Activated effector memory CD4-positive, alpha-beta T cell treated with anti-CD3 and anti-CD28 coated beads, Interleukin-2, amount 50 U/mL, for 16 hours (primary cell): ENCODE measurements around the gene ASAP2.
"Not testable (repeated sequence)": the region's sequence is repeated elsewhere in the genome, so short reads cannot be mapped to it uniquely, and the experiment has no call there.

ENCODE experiments used
- DNase-seq: peaks from one replicate; pipeline ENCODE4 v3.0.0-alpha.2; 2020

Gene ASAP2

DNA sequence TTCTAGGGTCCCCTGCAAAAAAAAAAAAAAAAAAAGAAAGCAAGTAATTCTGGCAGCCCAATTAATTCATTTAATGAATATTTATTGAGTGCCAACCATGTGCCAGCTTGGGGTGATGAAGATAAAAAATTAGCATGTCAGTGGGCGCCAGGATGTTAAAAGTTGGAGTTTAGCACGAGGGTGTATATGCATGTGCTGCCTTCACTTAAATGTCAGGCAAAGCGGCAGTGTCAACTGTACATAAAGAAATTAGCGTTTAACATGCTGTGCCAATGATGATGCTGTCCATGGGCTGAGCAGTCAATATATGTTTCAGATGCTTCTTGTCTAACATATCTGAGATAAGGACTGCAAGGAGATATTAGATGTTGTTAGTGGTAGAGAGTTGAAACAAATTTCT is 49.5 kb downstream of the ASAP2 start:
- DNase-seq, result no peak

DNA sequence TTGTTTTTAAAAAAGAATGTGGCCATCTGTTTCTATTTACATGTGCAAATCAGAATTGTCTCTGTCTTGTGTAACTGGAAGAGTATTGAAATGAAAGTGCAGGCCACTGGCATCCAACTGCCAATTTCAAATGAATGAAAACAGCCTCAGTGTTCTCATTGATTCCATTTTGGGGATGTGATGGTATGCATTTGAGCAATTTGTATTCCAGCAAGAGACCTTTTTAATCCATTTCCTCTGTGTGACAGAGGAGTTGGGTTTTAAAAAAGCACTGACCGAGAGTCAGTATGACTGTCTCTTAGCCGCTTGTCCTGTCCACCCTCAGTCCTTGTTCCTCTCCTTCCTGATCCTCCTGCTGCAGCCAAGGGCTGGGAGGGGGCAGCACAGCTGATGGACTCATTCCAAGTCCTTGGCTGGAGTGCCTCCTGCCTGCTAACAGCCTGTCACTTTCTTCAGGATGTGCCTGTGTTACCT is 50.0 kb downstream of the ASAP2 start:
- no peak for DNase-seq

DNA sequence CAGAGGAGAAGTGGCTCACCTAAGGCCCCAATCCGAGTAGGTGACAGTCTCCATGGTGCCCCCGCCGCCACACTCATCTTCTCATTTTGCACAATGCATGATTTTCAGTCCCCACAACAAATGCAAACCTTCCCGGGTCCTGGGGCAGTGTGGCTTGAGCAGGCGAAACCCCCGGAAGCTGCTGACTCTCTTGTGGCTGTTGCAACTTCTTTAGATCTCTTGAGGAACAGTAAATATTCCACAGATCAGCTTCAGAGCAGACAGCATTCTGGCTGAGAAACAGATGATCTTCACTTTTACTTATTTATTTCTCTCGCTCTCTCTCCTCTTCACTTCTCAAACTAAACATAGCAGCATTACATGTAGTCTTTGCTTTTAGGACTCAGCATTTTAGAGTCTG is 51.9 kb downstream of the ASAP2 start:
- DNase-seq, result no peak

DNA sequence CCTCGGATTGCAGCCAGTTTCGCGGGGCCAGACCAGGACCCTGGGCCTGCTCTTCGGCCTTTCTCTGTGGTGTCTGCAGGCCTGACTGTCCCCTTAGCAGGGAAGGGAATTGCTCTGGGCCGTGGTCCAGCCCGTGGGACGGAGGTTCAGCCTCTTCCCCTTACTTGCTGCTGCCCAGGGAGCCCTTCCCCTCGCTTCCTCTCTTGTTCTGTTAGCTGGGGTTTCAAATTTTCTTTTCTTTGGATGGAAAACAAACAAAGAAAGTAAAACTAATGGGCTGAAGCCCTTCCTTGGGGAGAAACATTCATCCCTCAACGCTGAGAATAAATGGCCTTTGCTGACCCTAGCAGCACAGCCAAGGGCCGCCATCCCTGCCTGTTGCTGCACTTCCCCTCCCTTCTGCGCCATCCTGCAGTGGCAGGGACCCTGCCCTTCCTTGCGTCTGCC is 52.4 kb downstream of the ASAP2 start:
- DNase-seq, result no peak

DNA sequence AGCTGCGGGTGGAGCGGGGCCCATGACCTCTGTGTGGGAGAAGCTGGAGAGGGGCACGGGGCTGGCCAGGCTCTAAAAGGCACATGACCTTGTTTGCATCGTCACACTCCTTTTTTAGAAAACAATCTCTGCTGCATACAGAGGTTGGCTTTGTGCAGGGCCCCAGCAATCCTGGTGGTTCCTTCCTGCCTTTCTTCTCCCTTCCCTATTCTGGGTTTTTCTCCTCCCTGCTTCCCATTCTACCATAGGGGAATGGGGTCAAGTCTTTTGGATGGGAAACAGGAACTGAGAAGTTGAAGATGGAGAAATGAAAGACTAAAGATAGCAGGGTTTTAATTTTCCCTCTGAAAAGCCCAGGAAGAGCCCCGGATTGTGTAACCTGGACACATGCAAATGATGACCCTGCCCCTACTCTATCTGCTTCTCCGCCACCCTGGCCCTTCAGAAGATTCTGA is 53.9 kb downstream of the ASAP2 start:
- no peak for DNase-seq

DNA sequence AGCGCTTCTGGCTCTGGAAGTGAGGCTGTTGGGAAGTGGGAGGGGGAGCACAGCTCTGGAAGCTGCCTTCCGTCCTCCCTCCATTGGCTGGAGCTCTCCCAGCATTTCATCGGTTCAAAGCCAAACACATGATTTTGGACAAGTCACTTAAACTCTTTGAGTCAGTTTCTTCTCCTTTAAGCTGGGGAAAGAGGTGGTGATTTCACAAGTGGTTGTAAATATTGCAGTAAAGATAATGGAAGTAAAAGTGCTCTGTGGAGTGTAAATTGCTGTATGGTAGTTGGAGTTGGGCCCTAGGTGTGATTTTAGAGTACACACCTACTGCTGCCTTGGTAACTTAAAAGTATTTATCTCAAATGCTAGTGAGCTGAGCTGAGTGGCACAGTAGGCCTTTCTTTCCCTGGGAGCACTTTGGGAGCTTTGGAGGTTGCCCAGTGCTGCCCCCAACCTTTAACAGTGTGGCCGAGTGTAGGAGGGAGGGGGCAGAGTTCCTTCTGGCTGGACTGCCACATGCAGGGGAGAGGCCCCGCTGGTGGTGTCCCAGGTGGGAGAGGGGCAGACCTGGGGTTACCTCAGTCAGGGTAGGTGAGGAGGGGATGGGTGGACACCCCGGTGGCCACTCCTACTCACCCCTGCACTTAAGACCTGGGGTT is 54.7 kb downstream of the ASAP2 start:
- DNase-seq, result no peak

DNA sequence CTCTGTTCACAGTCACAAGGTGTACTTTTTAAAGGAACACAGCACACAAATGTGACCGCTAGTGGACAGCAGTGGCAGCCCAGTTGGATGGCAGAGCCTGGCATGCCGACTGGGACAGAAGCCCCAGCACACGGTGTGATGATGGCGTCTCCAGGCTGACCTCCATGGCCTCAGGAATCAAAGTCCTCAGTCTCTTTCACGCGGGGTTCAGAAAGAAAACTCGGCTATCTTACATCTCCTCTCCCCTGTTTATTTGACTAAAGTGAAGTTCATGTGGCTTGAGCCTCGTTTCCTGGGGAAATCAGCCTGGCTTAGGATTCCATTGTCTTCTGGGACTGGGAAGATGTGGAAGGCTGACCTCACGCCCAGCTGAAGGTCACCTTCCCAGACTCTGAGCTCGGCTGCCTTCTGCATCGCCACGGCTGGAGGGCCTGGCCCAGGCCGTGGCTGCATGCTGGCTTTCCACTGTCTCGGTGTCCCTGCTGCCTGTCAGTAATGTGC is 56.1 kb downstream of the ASAP2 start:
- DNase-seq, result no peak

DNA sequence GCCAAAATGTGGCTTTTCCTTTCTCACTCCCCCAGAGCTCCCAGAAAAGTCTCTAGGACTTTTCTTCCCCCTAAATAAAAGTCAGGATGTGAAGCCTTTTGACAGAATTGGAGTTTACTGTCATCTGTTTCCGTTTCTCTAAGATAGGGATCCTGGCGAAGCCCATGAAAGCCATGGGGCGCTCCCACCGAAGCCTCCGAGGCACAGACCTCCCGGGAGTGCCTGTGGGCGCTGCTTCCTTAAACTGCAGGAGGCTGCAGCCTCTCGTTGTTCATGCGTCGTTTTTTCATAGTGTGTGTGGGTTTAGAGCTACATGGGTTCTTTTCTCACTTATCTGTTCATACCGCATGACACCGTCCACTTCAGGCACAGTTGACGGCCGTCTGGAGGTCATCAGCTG is 56.8 kb downstream of the ASAP2 start:
- DNase-seq, result no peak

DNA sequence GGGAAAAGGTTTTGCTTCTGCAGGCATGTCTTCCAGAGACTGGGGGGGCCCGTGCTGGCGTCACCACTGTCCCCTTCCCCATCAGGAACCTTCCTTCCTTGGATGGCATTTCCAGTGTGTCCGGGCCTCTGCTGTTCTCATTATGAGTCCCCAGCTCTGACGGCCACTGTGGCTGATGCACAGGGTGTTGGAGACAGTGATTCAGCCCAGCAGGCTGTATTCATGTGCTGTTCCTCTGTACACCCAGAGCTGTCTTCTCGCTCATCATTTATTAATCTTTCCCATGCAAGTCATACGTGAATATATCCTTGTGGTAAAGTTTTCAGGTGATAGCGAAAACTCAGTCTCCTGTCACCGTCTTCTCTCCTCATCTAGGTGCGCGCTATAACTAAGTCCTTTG is 57.7 kb downstream of the ASAP2 start:
- no peak for DNase-seq

DNA sequence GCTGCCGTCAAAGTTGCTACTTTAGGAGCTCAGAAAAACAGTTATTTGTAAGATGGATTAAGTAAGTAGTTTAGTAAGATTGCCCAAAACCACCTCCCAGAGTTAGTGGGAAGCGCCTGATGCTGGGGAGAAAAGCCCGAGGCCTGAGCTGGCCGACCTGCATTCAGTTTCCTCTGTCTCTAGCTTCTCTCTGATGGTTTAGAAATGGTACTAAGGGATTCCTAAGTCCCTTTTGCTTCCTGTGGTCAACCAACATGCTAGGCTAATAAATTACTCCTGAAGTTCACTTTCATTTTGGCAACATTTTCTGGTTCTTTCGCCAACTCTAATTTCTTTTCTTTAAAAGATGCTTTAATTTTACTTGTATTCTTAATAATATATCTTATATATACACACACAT is 60.1 kb downstream of the ASAP2 start:
- no peak for DNase-seq

DNA sequence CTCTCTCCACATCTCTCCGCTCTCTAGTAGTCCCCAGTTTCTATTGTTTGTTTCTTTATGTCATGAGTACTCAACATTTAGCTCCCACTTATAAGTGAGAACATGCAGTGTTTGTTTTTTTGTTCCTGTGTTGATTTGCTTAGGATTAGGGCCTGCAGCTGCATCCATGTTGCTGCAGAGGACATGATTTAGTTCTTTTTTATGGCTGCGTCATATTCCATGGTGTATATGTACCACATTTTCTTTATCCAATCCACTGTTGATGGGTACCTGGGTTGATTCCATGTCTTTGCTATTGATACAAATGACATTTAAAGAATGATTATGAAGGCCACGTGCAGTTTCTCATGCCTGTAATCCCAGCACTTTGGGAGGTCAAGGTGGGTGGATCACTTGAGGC is 60.7 kb downstream of the ASAP2 start:
- not testable (repeated sequence) for DNase-seq

DNA sequence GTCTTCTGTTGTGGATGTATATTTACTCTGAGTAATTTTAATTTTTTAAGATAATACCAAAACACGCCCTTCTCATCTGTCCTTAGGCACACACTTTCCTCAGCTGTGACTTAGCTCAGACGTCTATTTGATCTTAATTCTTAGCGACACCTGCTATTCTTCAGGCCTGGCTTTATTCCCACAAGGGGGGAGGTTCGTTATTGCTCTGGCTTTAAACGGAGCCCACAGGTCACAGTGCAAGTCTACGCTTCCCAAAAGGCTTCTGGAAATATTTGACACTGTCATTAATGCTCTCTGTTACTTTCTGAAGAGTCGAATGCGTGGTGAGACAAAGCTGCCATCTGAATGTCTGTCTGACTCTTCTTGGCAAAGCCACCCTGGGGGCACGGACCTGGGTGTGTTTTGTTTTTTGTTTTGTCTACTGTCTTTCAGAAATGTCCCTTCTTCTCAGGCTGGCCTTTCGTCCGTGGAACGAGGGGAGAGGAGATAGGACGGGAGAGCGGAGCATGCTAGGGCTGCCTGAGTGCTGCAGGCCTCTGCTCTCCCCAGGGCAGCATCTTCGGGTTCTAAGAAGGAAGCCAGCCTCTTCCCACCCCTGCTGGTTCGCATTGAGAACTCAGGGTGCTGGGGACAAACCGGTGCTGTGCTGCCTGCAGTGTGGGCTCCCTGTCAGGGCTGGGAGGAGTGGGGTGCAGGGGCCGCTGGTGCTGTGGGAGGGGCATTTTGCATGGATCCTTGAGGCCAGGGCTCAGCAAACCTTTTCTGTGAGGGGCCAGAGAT is 61.9 kb downstream of the ASAP2 start:
- DNase-seq, result no peak

DNA sequence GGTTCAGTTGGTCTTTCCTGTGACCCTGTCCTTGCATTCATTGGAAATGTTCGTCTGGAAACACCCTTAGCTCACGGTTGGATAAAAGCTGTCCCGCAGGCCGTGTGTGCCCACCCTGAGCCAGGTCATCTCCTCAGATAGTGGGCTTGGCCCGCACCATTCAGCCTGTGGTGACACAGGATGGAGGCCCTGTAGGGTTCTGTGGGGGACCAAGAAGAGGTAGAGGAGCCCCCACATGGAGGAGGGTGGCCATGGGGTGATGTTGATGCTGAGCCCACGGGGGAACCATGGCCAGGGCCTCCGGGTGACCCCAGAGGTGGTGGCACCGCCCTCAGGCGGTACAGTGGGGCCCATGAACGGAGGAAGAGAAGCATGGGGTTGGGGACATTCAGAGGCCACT is 62.7 kb downstream of the ASAP2 start:
- DNase-seq, result no peak

DNA sequence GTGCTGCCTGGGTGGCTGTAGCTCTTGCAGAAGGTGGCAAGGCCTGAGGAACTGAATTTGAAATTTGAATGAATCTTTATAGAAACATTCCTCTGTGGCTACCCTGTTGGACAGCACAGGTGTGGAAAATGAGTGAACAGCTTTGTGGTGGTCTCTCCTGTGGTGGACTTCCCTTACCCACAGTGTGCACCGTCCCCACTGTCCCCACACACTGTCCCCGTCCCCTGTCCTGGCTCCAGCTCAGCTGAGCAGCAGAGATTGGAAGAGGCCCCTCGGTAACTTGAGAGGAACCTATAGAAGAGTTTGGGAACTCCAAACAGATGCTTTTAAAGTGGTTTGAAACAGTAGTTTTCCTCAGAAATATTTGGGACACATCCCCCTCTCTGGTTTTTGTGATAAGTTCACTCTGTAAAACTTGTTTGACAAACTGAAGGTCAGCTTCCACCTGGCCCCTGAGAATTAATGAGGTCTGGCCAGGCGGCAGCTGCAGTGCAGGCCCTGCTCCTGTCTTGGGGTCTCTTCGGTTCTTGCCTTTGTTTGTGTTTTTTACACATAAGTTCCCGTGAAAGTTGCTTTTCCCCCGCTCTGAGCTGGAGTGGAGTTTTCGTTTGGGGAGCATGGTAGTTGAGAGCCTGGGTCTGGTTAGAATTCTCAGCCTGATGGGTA is 63.2 kb downstream of the ASAP2 start:
- DNase-seq, result no peak

DNA sequence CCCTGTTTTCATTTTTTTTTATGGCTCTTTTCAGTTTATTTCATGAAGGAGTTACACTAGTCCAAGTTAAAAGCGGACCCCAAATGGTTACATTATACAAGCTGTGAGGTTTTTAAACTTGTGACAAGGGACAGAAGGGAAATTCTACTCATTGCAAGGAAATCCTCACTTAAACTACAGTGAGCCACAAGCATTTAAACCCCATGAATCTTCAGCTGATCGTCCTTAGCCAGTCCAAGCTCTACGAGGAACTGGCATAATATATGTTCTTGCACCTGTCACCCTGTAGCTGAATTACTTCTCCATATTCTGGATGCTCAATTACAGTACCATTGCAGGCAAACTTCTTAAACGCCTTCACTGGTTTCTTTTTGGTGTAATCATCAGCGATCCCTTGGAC is 64.5 kb downstream of the ASAP2 start:
- DNase-seq, result no peak

DNA sequence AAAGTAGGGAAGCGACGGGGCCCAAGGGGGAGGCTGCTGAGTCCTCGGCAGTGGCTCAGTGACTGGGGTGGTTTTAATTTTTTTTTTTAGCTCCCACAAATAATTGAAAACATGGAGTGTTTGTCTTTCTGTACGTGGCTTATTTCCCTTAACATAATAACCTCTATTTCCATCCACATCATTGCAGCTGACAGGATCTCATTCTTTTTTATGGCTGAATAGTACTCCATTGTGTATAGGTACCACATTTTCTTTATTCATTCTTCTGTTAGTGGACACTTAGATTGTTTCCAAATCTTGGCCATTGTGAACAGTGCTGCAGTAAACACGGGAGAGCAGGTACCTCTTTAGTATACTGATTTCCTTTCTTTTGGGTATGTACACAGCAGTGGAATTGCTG is 65.1 kb downstream of the ASAP2 start:
- no peak for DNase-seq

DNA sequence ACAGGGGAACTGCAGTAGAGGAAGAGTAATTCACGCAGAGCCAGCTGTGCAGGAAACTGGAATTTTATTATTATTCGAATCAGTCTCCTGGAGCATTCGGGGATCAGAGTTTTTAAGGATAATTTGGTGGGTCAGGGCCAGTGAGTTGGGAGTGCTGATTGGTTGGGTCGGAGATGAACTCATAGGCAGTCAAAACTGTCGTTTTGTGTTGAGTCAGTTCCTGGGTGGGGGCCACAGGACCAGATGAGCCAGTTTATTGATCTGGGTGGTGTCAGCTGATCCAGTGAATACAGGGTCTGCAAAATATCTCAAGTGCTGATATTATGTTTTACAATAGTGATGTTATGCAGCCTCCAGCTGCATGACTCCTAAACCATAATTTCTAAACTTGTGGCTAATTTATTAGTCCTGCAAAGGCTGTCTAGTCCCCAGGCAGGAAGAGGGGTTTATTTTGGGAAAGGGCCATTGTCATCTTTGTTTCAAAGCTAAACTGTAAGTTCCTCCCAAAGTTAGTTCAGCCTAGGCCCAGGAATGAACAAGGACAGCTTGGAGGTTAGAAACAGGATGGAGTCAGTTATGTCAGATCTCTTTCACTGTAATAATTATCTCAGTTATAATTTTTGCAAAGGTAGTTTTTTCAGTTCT is 67.0 kb downstream of the ASAP2 start:
- no peak for DNase-seq

DNA sequence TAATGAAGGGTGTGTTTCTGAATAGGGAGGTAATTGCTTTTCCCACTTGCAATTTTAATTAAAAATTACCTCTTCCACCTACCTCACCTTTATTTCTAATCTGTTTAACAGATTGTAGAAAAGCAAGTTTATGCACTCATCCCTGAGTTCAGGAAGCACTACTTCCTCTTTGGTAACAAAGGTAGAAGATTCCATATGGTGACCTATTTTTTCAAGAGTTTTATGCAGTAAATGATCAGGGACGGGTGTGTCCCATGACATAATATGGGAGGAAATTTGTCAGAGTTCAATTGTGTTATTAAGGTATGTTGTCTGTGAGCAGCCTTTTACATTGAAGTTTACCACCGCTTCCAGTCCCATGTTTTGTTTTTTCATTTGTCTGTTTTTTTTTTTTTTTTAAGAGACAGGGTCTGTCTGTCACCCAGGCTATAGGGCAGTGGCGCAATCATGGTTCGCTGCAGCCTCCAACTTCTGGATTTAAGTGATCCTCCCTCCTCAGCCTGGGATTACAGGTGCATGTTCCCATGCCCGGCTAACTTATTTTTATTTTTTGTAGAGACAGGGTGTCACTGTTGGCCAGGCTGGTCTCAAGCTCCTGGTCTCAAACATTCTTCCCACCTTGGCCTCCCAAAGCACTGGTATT is 68.2 kb downstream of the ASAP2 start:
- DNase-seq, result no peak

DNA sequence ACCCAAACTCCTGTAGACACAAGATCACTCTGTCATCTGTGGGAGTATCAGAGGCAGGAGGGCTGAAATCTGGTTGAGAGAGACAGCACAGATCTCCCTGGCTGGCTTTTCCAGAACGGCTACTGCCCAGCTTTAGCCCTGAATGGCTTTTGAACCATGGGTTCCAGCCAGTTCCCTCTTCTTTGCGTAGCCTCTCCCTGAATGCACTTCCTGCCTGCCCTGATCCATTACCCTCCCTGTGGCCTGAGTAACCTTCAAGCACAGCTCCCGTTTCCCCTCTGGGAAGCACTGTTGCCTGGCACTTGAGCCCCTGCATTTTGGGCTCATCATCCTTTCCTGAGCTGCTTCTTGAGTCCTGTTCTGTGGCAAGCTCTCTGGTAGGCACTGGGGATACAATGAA is 68.8 kb downstream of the ASAP2 start:
- no peak for DNase-seq

DNA sequence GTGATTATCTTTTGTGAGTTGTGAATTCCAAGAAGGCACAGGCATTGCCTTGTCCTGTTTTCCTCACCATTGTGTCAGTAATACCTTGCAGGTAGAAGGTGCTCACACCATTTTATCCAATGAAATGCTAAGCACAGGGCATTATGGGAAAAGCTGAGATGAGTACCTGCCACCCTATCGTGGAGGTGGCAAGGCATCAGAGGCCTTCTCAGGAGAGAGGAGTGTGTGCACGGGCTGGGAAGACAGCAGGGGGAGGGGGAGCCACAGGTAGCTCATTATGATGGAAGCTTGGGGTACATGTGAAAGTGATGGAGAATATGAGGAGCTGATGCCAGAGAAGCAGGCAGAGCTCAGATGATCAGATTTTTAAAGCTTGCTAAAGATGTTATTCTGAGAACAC is 69.5 kb downstream of the ASAP2 start:
- DNase-seq, result no peak

DNA sequence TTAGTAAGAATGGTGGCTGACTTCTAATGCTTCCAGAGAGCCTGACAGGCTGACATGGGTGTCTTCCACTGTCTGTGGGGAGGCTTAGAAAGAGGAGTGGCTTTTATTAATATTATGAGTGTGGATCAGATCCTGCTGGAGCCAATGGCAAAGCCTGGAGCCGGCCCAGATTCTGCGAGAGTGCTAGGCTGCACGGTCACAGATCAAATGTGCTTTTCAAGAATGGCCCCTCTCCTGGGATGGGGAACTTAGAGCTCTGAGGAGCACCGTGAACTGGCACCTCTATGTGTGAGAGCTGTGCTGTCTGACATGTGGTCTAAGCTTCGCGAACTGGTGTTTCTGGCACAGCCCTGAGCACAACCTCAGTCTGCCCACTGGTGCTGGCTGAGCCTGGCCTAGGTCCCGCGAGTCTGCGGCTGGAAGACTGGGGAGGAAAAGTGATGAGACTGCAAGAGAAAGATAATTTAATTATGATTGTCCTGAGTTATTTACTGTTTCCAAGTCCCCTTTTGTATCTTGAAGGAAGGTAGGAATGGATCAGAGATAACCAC is 70.4 kb downstream of the ASAP2 start:
- DNase-seq, result no peak

DNA sequence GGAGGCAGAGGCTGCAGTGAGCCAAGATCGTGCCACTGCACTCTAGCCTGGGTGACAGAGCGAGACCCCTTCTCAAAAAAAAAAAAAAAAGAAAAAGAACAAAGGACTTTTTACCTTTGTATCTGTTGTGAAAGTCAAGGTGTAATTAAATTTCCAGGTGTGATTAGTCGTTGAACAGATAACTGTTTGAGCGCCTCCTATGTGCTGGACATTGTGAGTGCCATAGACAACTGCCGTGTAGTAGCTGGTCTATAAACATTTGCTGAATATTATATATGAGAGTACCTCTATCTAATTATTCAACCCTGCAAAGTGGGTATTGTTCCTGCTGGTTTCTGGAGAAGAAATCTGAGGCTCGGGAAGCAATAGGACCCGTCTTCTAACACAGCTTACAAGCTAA is 71.8 kb downstream of the ASAP2 start:
- DNase-seq, result no peak
